Keratinocyte (primary cell): Measurements from ENCODE around the gene CLSTN3. TPM values are rescaled to one million over a fixed set of nuclear protein-coding genes. Genes with fewer than 3 reads are reported as not detected.

Experiments used
- DNase-seq: peaks from one replicate; pipeline ENCODE4 v3.0.0-alpha.2; 2011; ENCODE audit warnings: low read depth, missing footprints, low spot score
- FAIRE-seq: peaks from 2 replicates; lab custom pipeline; 2011; peaks lifted over from hg19 to GRCh38; lab: Jason Lieb, UNC
- H2AFZ ChIP-seq: 2 replicates; pipeline ENCODE4 v1.6.0; 2012; ENCODE audit warnings: low read length, control low read depth, inconsistent platforms; ENCODE audit not compliant: control insufficient read depth
- H3K27ac ChIP-seq: 2 replicates; pipeline ENCODE4 v1.5.1; 2011; ENCODE audit warnings: low read length; ENCODE audit not compliant: control insufficient read depth, insufficient read depth
- H3K27me3 ChIP-seq: 3 replicates; pipeline ENCODE4 v1.6.0; 2011; ENCODE audit warnings: low read length; ENCODE audit not compliant: control insufficient read depth, insufficient read depth; ENCODE audit errors: extremely low read depth
- H3K36me3 ChIP-seq, 2 experiments: 2 replicates in 1 of 2; 3 replicates in 1 of 2; pipeline ENCODE4 v1.5.1; 2011; ENCODE audit warnings: low read length in 2 of 2, mild to moderate bottlenecking in 1 of 2; ENCODE audit not compliant: control insufficient read depth in 2 of 2, insufficient read depth in 2 of 2; ENCODE audit errors: extremely low read depth in 1 of 2
- H3K4me1 ChIP-seq: 3 replicates; pipeline ENCODE4 v1.5.1; 2011; ENCODE audit warnings: low read length; ENCODE audit not compliant: control insufficient read depth, insufficient read depth; ENCODE audit errors: extremely low read depth
- H3K4me2 ChIP-seq: 3 replicates; pipeline ENCODE4 v1.6.0; 2011; ENCODE audit warnings: low read depth, low read length; ENCODE audit not compliant: control insufficient read depth, insufficient read depth; ENCODE audit errors: extremely low read depth
- H3K4me3 ChIP-seq, 3 experiments: fragments of 200-600 bp in 1 of 3; sonication (generic) in 1 of 3; 2 replicates in 2 of 3; 3 replicates in 1 of 3; pipeline ENCODE4 v1.5.1; 2011 to 2016; ENCODE audit warnings: low read length in 3 of 3, mild to moderate bottlenecking in 3 of 3, control low read depth in 2 of 3, inconsistent platforms in 1 of 3, low read depth in 1 of 3, mixed read lengths in 1 of 3, mixed run types in 1 of 3, moderate library complexity in 1 of 3; ENCODE audit not compliant: control insufficient read depth in 2 of 3, insufficient read depth in 2 of 3; ENCODE audit errors: extremely low read depth in 1 of 3
- H3K79me2 ChIP-seq: 2 replicates; pipeline ENCODE4 v1.6.0; 2012; ENCODE audit warnings: low read length; ENCODE audit not compliant: control insufficient read depth, insufficient read depth
- H3K9ac ChIP-seq: 3 replicates; pipeline ENCODE4 v1.6.0; 2011; ENCODE audit warnings: low read length; ENCODE audit not compliant: control insufficient read depth, insufficient read depth; ENCODE audit errors: extremely low read depth
- H3K9me1 ChIP-seq: 3 replicates; pipeline ENCODE4 v1.6.0; 2011; ENCODE audit warnings: low read length; ENCODE audit not compliant: control insufficient read depth, insufficient read depth; ENCODE audit errors: extremely low read depth
- H3K9me3 ChIP-seq: 2 replicates; pipeline ENCODE4 v1.5.1; 2012; ENCODE audit warnings: low read depth, low read length; ENCODE audit not compliant: control insufficient read depth
- H4K20me1 ChIP-seq: 3 replicates; pipeline ENCODE4 v1.6.0; 2011; ENCODE audit warnings: low read length; ENCODE audit not compliant: control insufficient read depth, insufficient read depth; ENCODE audit errors: extremely low read depth
- CTCF ChIP-seq, 3 experiments: IDR thresholded peaks in 1 of 3; conservative IDR thresholded peaks in 1 of 3; optimal IDR thresholded peaks in 1 of 3; 2 replicates in 2 of 3; 3 replicates in 1 of 3; pipeline versions ENCODE3 to v1.5.1; 2011; ENCODE audit warnings: low read length in 3 of 3, mild to moderate bottlenecking in 3 of 3, moderate library complexity in 2 of 3, control low read depth in 1 of 3, inconsistent platforms in 1 of 3; ENCODE audit not compliant: insufficient read depth in 2 of 3; ENCODE audit errors: extremely low read depth in 1 of 3
- EZH2 ChIP-seq: IDR thresholded peaks from one replicate; pipeline ENCODE4 v1.6.1; 2012; ENCODE audit warnings: inconsistent platforms, mild to moderate bottlenecking, low read length, moderate library complexity
- dilution Hi-C: fragments of 300-500 bp; cut with MboI; formaldehyde crosslinking; loops from one replicate; pipeline ENCODE4 v1.7.0; 2020; ENCODE audit warnings: low sequenced_read_pairs; ENCODE audit not compliant: extremely low pct_ligation_motif_present
- polyA plus RNA-seq, 5 experiments: library from polyadenylated mRNA; depleted of rRNA in 3 of 5; stranded (reverse) in 3 of 5; stranded (forward) in 1 of 5; unstranded in 1 of 5; fragments of >200 nt; gene quantifications; 1 replicate in 1 of 5; 2 replicates in 3 of 5; 3 replicates in 1 of 5; pipeline versions ENCODE4 v1.2.1 to v1.2.3, GENCODE V29; 2011 to 2012; ENCODE audit warnings: missing spikeins in 2 of 5, low read depth in 1 of 5, low replicate concordance in 1 of 5

The CLSTN3 gene
- polyA plus RNA-seq, 1 donor (not counting 4 experiments of a cell fraction or from before 2014, with no cell fraction given) = 12.8 TPM

GRCh38 chr12:7134396-7135166, 4.4 kb downstream of the CLSTN3 start:
- dilution Hi-C loops = no loop called here
- DNase-seq (no peak), FAIRE-seq (no peak)
- H3K4me1 ChIP-seq = peaks cover 14% of the 10 kb centered on the region
- TF ChIP-seq CTCF (optimal IDR thresholded peaks at IDR 0.05 in 1 of 3, IDR thresholded peaks at IDR 0.05 in 1 of 3, conservative IDR thresholded peaks at IDR 0.05 in 1 of 3; ENCODE audit: extremely low read depth in 1 of 3, insufficient read depth in 2 of 3, low read length in 3 of 3) (no peak), EZH2 (no peak)
- no peak overlapping the region for H3K9ac ChIP-seq
- no peak overlapping the region for H3K4me2 ChIP-seq
- H3K9me3 ChIP-seq = no peaks in the 10 kb centered on the region
- no peak overlapping the region for H3K4me3 ChIP-seq
- H3K27me3 ChIP-seq = no peaks in the 10 kb centered on the region
- no peaks in the 10 kb centered on the region for H3K9me1 ChIP-seq
- H3K79me2 ChIP-seq = no peaks in the 10 kb centered on the region
- no peak overlapping the region for H2AFZ ChIP-seq
- H3K36me3 ChIP-seq = peaks cover 12 to 28% of the 10 kb centered on the region in 2 experiments
- no peaks in the 10 kb centered on the region for H4K20me1 ChIP-seq
- H3K27ac ChIP-seq = no peak overlapping the region

GRCh38 chr12:7136071-7136470, 5.9 kb downstream of the CLSTN3 start:
- no peak overlapping the region for H3K9ac ChIP-seq
- TF ChIP-seq EZH2 (no peak), CTCF (optimal IDR thresholded peaks at IDR 0.05 in 1 of 3, IDR thresholded peaks at IDR 0.05 in 1 of 3, conservative IDR thresholded peaks at IDR 0.05 in 1 of 3; ENCODE audit: extremely low read depth in 1 of 3, insufficient read depth in 2 of 3, low read length in 3 of 3) (no peak)
- peaks cover 4% of the 10 kb centered on the region for H3K4me1 ChIP-seq
- H3K4me3 ChIP-seq = no peak overlapping the region
- no peak overlapping the region for H2AFZ ChIP-seq
- H3K9me3 ChIP-seq = no peaks in the 10 kb centered on the region
- H3K27ac ChIP-seq = no peak overlapping the region
- dilution Hi-C loops = no loop called here
- DNase-seq = no peak
- H3K9me1 ChIP-seq = no peaks in the 10 kb centered on the region
- no peak for FAIRE-seq
- H3K27me3 ChIP-seq = no peaks in the 10 kb centered on the region
- no peak overlapping the region for H3K4me2 ChIP-seq
- no peaks in the 10 kb centered on the region for H3K79me2 ChIP-seq
- no peaks in the 10 kb centered on the region for H4K20me1 ChIP-seq
- H3K36me3 ChIP-seq = peaks cover 12 to 29% of the 10 kb centered on the region in 2 experiments
